ENCODE results near the gene SPTBN5.

SPTBN5 gene

GRCh38 chr15:41820791-41821423, 72.9 kb downstream of the SPTBN5 start:
- DNase-seq, result no peak

- no peak for DNase-seq
These were observed 74.3 kb downstream of the SPTBN5 start for GRCh38 chr15:41819455-41820050.

- DNase-seq, result no peak
These were observed 76.1 kb downstream of the SPTBN5 start for GRCh38 chr15:41817781-41818180.

GRCh38 chr15:41817327-41817726, 76.5 kb downstream of the SPTBN5 start:
- no peak for DNase-seq

- DNase-seq, result no peak
These were observed 77.1 kb downstream of the SPTBN5 start for GRCh38 chr15:41816788-41817187.

- no peak for DNase-seq
These were observed 79.3 kb downstream of the SPTBN5 start for GRCh38 chr15:41814534-41814933.

GRCh38 chr15:41813426-41813825, 80.4 kb downstream of the SPTBN5 start:
- DNase-seq, result no peak

GRCh38 chr15:41812820-41813375, 81.0 kb downstream of the SPTBN5 start:
- DNase-seq, result no peak

GRCh38 chr15:41811432-41812195, 82.2 kb downstream of the SPTBN5 start:
- no peak for DNase-seq

- DNase-seq, result no peak
These were observed 83.0 kb downstream of the SPTBN5 start for GRCh38 chr15:41810651-41811431.

GRCh38 chr15:41809526-41810220, 84.2 kb downstream of the SPTBN5 start:
- no peak for DNase-seq

GRCh38 chr15:41809121-41809520, 84.7 kb downstream of the SPTBN5 start:
- DNase-seq, result no peak

GRCh38 chr15:41806291-41807181, 87.3 kb downstream of the SPTBN5 start:
- DNase-seq, result no peak

- DNase-seq, result no peak
These were observed 88.1 kb downstream of the SPTBN5 start for GRCh38 chr15:41805711-41806110.

GRCh38 chr15:41804916-41805666, 88.8 kb downstream of the SPTBN5 start:
- DNase-seq, result no peak

- no peak for DNase-seq
These were observed 89.5 kb downstream of the SPTBN5 start for GRCh38 chr15:41804361-41804760.

- DNase-seq, result no peak
These were observed 91.9 kb downstream of the SPTBN5 start for GRCh38 chr15:41801850-41802455.

- no peak for DNase-seq
These were observed 92.7 kb downstream of the SPTBN5 start for GRCh38 chr15:41801185-41801584.

- DNase-seq, result no peak
These were observed 94.4 kb downstream of the SPTBN5 start for GRCh38 chr15:41799488-41799805.

Measured in cortex of kidney (tissue), 1 donor.